Measurements from ENCODE around the gene TDRD7.

Gene TDRD7, protein sequence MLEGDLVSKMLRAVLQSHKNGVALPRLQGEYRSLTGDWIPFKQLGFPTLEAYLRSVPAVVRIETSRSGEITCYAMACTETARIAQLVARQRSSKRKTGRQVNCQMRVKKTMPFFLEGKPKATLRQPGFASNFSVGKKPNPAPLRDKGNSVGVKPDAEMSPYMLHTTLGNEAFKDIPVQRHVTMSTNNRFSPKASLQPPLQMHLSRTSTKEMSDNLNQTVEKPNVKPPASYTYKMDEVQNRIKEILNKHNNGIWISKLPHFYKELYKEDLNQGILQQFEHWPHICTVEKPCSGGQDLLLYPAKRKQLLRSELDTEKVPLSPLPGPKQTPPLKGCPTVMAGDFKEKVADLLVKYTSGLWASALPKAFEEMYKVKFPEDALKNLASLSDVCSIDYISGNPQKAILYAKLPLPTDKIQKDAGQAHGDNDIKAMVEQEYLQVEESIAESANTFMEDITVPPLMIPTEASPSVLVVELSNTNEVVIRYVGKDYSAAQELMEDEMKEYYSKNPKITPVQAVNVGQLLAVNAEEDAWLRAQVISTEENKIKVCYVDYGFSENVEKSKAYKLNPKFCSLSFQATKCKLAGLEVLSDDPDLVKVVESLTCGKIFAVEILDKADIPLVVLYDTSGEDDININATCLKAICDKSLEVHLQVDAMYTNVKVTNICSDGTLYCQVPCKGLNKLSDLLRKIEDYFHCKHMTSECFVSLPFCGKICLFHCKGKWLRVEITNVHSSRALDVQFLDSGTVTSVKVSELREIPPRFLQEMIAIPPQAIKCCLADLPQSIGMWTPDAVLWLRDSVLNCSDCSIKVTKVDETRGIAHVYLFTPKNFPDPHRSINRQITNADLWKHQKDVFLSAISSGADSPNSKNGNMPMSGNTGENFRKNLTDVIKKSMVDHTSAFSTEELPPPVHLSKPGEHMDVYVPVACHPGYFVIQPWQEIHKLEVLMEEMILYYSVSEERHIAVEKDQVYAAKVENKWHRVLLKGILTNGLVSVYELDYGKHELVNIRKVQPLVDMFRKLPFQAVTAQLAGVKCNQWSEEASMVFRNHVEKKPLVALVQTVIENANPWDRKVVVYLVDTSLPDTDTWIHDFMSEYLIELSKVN

GRCh38 chr9:97411789-97412625, at the start of gene TDRD7:
TDRD7 (plus strand) TSS chr9:97412096; CDS start chr9:97428466, 16,370 bp downstream.
- peak within 1 kb of the TSS; percentile 61 for H3K27ac ChIP-seq
- peak; percentile 100 for TF ChIP-seq CTCF (conservative IDR thresholded peaks at IDR 0.05)
- TF ChIP-seq ZFX (IDR thresholded peaks at IDR 0.05), result peak; percentile 47; the same call in 1 of the 2 replicates

DNA sequence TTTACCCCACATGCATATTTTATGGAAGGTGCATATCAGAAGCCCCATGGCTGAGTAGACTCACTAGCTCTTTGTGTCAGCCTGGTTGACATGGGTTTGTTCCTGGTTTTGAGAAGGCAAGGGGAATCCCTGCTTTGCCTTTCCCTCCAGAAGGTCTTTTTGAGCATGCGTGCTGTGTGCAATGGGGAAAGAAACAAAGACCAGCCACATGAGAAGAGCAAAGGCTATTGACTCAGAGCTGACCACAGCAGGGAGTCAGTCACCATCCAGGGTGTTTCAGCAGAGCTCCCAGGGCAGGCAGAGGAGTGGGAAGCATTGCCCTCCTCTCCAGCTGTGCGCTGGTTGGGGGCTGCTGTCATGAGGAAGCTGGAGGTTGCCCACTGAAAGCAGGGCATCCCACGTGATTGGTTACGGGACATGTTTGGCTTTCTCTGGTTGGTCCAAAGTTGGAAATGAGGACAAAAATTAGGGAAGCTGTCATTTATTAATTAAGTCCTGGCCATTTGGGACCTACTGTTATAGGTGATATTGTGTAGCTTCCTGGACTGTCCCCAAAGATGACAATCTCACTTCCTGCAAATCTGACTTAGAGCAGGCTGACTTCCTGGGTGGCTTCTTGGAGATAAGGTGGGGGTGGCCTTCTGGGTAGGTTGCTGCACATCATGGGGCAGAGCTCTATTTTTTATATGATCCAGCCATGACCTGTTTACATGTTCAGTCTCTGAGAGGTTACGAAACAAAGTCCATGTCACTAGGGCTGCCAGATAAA, 48.9 kb upstream of the TDRD7 start:
- TF ChIP-seq ZFX (IDR thresholded peaks at IDR 0.05) (no peak), CTCF (conservative IDR thresholded peaks at IDR 0.05) (no peak)
- no peak overlapping the region for H3K27ac ChIP-seq

- TF ChIP-seq CTCF (conservative IDR thresholded peaks at IDR 0.05), result no peak
- no peak for TF ChIP-seq ZFX (IDR thresholded peaks at IDR 0.05)
- no peak overlapping the region for H3K27ac ChIP-seq
Measured at GRCh38 chr9:97363661-97364299, 48.1 kb upstream of the TDRD7 start.

DNA sequence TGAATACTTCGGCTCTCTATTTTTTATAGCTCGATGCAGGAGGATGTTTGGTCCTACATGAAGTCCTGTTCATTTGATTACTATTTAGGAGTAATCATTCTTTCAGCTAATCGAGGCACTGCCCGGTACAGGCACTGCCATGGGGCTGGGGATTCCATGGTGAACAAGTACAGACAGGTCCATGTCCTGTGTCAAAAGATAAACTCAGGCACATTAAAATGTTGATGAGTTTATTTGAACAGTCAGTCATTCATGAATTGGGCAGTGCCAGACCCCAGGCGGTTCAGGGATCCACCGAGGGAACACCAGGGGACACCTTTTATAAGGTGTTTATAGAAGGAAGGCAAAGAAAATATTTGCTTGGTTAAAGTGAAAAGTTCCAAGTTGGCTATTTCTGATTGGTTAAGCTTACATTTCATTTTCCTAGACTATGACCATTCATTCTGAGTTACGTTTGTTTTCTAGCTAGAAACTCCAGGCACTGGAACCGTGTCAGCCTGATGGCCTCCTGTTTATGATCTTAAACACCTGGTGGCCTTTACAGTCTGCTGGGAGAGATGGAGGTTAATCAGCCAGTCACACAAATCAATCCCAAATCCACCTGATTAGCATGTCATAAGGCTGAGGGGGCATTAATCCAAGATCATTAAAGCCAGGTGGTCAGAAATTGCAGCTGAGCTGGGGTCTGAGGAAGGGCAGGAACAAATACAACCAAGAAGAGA, 47.0 kb upstream of the TDRD7 start:
- TF ChIP-seq ZFX (IDR thresholded peaks at IDR 0.05) (no peak), CTCF (conservative IDR thresholded peaks at IDR 0.05) (no peak)

DNA sequence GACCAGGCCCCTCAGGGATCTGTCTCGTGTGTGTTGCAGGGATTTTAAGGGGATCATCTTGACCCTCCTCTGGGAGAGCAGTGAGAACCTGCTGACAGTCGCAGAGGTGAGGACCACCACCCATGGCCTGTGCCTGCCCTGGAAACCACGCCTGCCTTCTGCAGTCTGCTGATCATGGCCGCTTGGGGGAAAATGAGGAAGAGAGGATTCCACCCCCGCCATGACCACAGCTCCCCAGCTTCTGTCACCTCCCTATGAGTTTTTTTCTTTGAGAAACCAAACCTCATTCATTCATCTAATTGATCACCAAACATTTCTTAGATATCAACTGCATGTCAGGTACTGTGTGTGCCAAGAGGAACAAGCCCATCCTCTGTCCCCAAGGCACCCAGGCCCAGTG, 46.3 kb upstream of the TDRD7 start:
- TF ChIP-seq CTCF (conservative IDR thresholded peaks at IDR 0.05), result no peak
- no peak for TF ChIP-seq ZFX (IDR thresholded peaks at IDR 0.05)
- no peak overlapping the region for H3K27ac ChIP-seq

More for the DNA sequence above, 47.0 kb upstream of the TDRD7 start:
- H3K27ac ChIP-seq, result no peak overlapping the region

All from C4-2B (cell line).